Muscle layer of colon (tissue), 2 donors: ENCODE results near the gene PRH2.

Experiments
- H3K27ac ChIP-seq: one replicate; pipeline ENCODE4 v1.7.0; 2013; ENCODE audit warnings: low read depth, mild to moderate bottlenecking, low read length, moderate library complexity
- H3K27me3 ChIP-seq, 2 donors: one replicate each; pipeline ENCODE4 v1.7.0; 2013; ENCODE audit warnings: low read length in 2 of 2, mild to moderate bottlenecking in 2 of 2; ENCODE audit not compliant: insufficient read depth in 2 of 2, control insufficient read depth in 1 of 2
- H3K36me3 ChIP-seq: one replicate; pipeline ENCODE4 v1.7.0; 2013; ENCODE audit warnings: mild to moderate bottlenecking, low read length; ENCODE audit not compliant: insufficient read depth
- H3K4me1 ChIP-seq: one replicate; pipeline ENCODE4 v1.7.0; 2013; ENCODE audit warnings: mild to moderate bottlenecking, low read length; ENCODE audit not compliant: insufficient read depth
- H3K4me3 ChIP-seq, 2 donors: one replicate each; pipeline ENCODE4 v1.7.0; 2013; ENCODE audit warnings: low read length in 2 of 2, low read depth in 1 of 2, mild to moderate bottlenecking in 1 of 2, moderate library complexity in 1 of 2
- H3K9ac ChIP-seq: one replicate; pipeline ENCODE4 v1.7.0; 2013; ENCODE audit warnings: low read length
- H3K9me3 ChIP-seq: one replicate; pipeline ENCODE4 v1.7.0; 2013; ENCODE audit warnings: mild to moderate bottlenecking, low read length
- donor health status: abdominal sarcoma.
- donor health status: Adenocarcinoma of cecum.

PRH2 gene

GRCh38 chr12:10926269-10926668, 2.8 kb upstream of the PRH2 start:
- H3K27ac ChIP-seq = no peak overlapping the region
- no peaks in the 10 kb centered on the region for H3K27me3 ChIP-seq
- no peaks in the 10 kb centered on the region for H3K36me3 ChIP-seq
- no peaks in the 10 kb centered on the region for H3K4me1 ChIP-seq
- H3K4me3 ChIP-seq = no peak overlapping the region
- no peaks in the 10 kb centered on the region for H3K9me3 ChIP-seq
- H3K9ac ChIP-seq = no peak overlapping the region

- Histone ChIP-seq H3K27me3 (no peaks in the 10 kb centered on the region), H3K27ac (no peak overlapping the region), H3K9ac (no peak overlapping the region), H3K36me3 (no peaks in the 10 kb centered on the region), H3K4me3 (no peak overlapping the region), H3K9me3 (no peaks in the 10 kb centered on the region), H3K4me1 (no peaks in the 10 kb centered on the region)
These were observed 7.5 kb downstream of the PRH2 start for GRCh38 chr12:10936506-10936905.

GRCh38 chr12:10939163-10939562, 10.1 kb downstream of the PRH2 start, which contains the start of gene TAS2R14:
TAS2R14 (minus strand) TSS chr12:10939263; CDS start chr12:10939207, 56 bp downstream.
- Histone ChIP-seq H3K9me3 (no peaks in the 10 kb centered on the region), H3K4me1 (no peaks in the 10 kb centered on the region), H3K4me3 (no peak within 1 kb of the TSS), H3K36me3 (no peaks in the 10 kb centered on the region), H3K27ac (no peak within 1 kb of the TSS), H3K27me3 (no peaks in the 10 kb centered on the region), H3K9ac (no peak within 1 kb of the TSS)

GRCh38 chr12:10940389-10940788, 11.4 kb downstream of the PRH2 start:
- Histone ChIP-seq H3K4me3 (no peak overlapping the region), H3K27ac (no peak overlapping the region), H3K4me1 (no peaks in the 10 kb centered on the region), H3K9ac (no peak overlapping the region), H3K9me3 (no peaks in the 10 kb centered on the region), H3K27me3 (no peaks in the 10 kb centered on the region), H3K36me3 (no peaks in the 10 kb centered on the region)

- no peak overlapping the region for H3K27ac ChIP-seq
- H3K9me3 ChIP-seq = no peaks in the 10 kb centered on the region
These were observed 12.3 kb downstream of the PRH2 start for GRCh38 chr12:10941369-10941768.

GRCh38 chr12:10941916-10942607, 13.0 kb downstream of the PRH2 start:
- H3K9ac ChIP-seq = no peak overlapping the region
- H3K27me3 ChIP-seq = no peaks in the 10 kb centered on the region
- no peaks in the 10 kb centered on the region for H3K4me1 ChIP-seq
- H3K27ac ChIP-seq = no peak overlapping the region
- no peak overlapping the region for H3K4me3 ChIP-seq
- no peaks in the 10 kb centered on the region for H3K9me3 ChIP-seq
- no peaks in the 10 kb centered on the region for H3K36me3 ChIP-seq

More at GRCh38 chr12:10941369-10941768, 12.3 kb downstream of the PRH2 start:
- H3K9ac ChIP-seq = no peak overlapping the region
- no peaks in the 10 kb centered on the region for H3K36me3 ChIP-seq
- no peaks in the 10 kb centered on the region for H3K4me1 ChIP-seq
- no peak overlapping the region for H3K4me3 ChIP-seq
- H3K27me3 ChIP-seq = no peaks in the 10 kb centered on the region

GRCh38 chr12:10943167-10943566, 14.1 kb downstream of the PRH2 start:
- H3K27ac ChIP-seq = no peak overlapping the region
- no peaks in the 10 kb centered on the region for H3K9me3 ChIP-seq
- H3K4me1 ChIP-seq = no peaks in the 10 kb centered on the region
- no peaks in the 10 kb centered on the region for H3K27me3 ChIP-seq
- no peak overlapping the region for H3K4me3 ChIP-seq
- no peaks in the 10 kb centered on the region for H3K36me3 ChIP-seq
- no peak overlapping the region for H3K9ac ChIP-seq

GRCh38 chr12:10952645-10953044, 23.6 kb downstream of the PRH2 start:
- Histone ChIP-seq H3K27me3 (no peaks in the 10 kb centered on the region), H3K36me3 (no peaks in the 10 kb centered on the region), H3K9ac (no peak overlapping the region), H3K27ac (no peak overlapping the region), H3K9me3 (no peaks in the 10 kb centered on the region), H3K4me1 (no peaks in the 10 kb centered on the region), H3K4me3 (no peak overlapping the region)

- Histone ChIP-seq H3K9me3 (no peaks in the 10 kb centered on the region), H3K27me3 (no peaks in the 10 kb centered on the region), H3K4me3 (no peak overlapping the region), H3K27ac (no peak overlapping the region), H3K36me3 (no peaks in the 10 kb centered on the region), H3K9ac (no peak overlapping the region), H3K4me1 (no peaks in the 10 kb centered on the region)
These were observed 27.0 kb downstream of the PRH2 start for GRCh38 chr12:10956085-10956484.

- Histone ChIP-seq H3K36me3 (no peaks in the 10 kb centered on the region), H3K27me3 (no peaks in the 10 kb centered on the region), H3K4me1 (no peaks in the 10 kb centered on the region), H3K27ac (no peak overlapping the region), H3K9ac (no peak overlapping the region), H3K9me3 (no peaks in the 10 kb centered on the region), H3K4me3 (no peak overlapping the region)
These were observed 28.7 kb downstream of the PRH2 start for GRCh38 chr12:10957741-10958140.

- no peaks in the 10 kb centered on the region for H3K9me3 ChIP-seq
- H3K27me3 ChIP-seq = no peaks in the 10 kb centered on the region
- H3K4me1 ChIP-seq = no peaks in the 10 kb centered on the region
- H3K9ac ChIP-seq = no peak overlapping the region
- H3K36me3 ChIP-seq = no peaks in the 10 kb centered on the region
- H3K4me3 ChIP-seq = no peak overlapping the region
- no peak overlapping the region for H3K27ac ChIP-seq
These were observed 30.8 kb downstream of the PRH2 start for GRCh38 chr12:10959804-10960203.

- Histone ChIP-seq H3K4me1 (no peaks in the 10 kb centered on the region), H3K9me3 (no peaks in the 10 kb centered on the region), H3K27me3 (no peaks in the 10 kb centered on the region), H3K4me3 (no peak overlapping the region), H3K36me3 (no peaks in the 10 kb centered on the region), H3K9ac (no peak overlapping the region), H3K27ac (no peak overlapping the region)
These were observed 31.2 kb downstream of the PRH2 start for GRCh38 chr12:10960211-10960610.
